HG03196 (cell line): ENCODE data around the gene SAMD4B.
A peak's percentile ranks its signal among the peaks of the same experiment; 100 is the strongest.
"Not testable (repeated sequence)": the region's sequence is repeated elsewhere in the genome, so short reads cannot be mapped to it uniquely, and the experiment has no call there.

ENCODE experiments used
- ATAC-seq: cut with Tn5 transposase; IDR thresholded peaks from one replicate; pipeline ENCODE4 v1.9.1; 2021; ENCODE audit not compliant: unreplicated experiment

SAMD4B gene, protein sequence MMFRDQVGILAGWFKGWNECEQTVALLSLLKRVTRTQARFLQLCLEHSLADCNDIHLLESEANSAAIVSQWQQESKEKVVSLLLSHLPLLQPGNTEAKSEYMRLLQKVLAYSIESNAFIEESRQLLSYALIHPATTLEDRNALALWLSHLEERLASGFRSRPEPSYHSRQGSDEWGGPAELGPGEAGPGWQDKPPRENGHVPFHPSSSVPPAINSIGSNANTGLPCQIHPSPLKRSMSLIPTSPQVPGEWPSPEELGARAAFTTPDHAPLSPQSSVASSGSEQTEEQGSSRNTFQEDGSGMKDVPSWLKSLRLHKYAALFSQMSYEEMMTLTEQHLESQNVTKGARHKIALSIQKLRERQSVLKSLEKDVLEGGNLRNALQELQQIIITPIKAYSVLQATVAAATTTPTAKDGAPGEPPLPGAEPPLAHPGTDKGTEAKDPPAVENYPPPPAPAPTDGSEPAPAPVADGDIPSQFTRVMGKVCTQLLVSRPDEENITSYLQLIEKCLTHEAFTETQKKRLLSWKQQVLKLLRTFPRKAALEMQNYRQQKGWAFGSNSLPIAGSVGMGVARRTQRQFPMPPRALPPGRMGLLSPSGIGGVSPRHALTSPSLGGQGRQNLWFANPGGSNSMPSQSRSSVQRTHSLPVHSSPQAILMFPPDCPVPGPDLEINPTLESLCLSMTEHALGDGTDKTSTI

DNA sequence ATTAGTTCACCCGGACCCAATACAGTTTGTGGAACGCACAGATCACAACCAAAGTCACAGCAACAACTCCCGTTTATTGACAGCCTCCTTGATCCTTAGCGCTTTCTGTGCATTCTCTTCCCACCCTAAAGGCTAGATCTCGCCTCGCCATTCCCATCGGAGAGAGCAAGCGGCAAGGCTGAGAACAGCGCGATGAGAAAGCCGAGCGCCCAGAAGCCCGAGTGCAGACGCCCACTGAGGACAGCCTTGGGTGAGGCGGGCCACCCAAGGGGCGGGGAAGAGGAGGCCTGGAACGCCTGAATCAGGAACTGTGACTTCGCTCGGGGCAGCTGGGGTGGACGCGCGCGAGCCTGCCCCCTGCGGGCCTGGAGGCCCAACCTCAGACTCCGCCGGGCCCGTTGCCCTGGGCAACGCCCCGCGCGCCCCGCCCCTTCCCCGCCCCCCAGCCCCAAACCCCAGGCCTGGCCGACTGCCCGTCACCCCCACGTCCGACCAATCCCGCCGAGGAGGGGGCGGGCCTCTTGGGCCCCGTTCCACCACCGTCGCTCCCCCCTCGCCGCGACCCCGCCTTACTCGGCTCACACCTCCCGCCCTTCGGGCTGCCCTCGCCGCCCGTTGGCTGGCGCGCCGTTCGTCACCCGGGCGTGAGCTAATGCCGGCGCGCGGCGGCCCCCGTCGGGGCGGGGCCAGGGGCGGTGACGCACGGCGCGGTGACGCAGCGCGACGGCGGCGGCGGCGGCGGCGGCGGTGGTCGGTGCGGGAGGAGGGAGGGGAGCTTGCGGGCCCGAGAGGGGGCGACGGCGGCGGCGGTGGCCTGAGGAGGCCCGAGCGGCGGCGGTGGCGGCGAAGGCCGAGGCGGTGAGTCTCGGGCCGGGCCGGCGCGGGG is at the start of gene SAMD4B:
TSS of gene SAMD4B (plus strand) at position 703 of the 886 bp plus-strand sequence. CDS start 14,473 bp downstream, outside the sequence.
- ATAC-seq = peak; percentile 88

DNA sequence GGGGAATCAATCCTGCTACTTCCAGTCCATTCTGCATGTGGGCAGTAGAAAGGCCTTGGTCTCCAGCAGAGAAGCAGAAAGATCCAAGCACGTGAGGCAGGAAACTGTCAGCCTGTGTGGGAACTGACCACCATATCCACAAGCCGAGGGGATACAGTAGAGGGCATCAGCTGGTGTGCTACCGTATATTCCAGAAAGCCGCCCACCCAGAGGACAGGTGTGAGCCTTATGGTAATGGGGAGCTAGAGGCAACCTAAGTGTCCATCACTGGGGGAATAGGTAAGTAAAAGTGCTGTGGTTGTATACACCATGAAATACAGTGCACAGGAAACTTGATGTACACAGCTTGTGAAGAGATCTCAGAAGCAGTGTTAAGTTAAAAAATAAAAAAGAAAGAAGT is 48.8 kb upstream of the SAMD4B start:
- no peak for ATAC-seq

DNA sequence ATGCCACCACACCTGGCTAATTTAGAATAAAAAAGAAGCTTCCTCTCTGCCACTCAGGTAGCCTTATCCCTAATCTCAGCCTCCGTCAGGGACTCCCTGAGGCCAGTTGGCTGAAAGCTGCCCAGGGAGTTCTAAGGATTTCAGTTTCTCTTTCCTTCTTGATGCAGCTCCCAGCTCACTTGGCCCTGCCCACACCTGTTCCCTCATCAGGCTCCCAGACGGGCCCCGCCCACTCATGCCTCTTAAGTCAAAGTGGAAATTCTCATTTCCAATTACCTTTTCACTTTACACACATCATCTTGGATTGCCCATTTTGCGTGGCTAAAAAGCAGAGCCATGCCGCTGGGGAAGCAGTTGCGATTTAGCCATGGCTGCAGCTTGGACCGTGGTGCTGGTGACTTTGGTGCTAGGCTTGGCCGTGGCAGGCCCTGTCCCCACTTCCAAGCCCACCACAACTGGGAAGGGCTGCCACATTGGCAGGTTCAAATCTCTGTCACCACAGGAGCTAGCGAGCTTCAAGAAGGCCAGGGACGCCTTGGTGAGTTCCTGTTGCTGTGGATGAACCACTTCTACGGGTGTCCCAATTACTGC is 46.1 kb upstream of the SAMD4B start, which contains the start of gene IFNL1:
TSS of gene IFNL1 (plus strand) at position 353 of the 591 bp plus-strand sequence. CDS start at position 368, 15 bp downstream.
- no peak for ATAC-seq

DNA sequence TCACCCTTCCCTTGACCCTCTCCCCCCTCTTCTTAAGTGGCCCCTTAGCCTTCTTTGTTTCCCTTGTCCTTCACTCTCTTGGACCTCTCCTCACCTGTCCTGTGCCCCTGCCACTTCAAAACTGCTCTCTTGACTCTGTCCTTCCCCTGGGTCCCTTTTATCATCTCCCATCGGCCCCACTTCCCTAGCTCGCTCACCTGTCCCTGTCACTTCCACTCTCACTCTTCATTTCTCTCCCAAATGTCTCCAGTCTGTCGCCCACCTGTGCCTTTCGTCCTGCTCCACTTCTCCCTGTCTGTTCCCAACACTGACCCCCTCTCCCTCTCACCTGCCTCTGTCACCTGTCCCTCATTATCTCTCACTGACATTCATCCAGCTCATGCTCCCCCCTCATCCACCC is 45.3 kb upstream of the SAMD4B start:
- ATAC-seq = no peak

DNA sequence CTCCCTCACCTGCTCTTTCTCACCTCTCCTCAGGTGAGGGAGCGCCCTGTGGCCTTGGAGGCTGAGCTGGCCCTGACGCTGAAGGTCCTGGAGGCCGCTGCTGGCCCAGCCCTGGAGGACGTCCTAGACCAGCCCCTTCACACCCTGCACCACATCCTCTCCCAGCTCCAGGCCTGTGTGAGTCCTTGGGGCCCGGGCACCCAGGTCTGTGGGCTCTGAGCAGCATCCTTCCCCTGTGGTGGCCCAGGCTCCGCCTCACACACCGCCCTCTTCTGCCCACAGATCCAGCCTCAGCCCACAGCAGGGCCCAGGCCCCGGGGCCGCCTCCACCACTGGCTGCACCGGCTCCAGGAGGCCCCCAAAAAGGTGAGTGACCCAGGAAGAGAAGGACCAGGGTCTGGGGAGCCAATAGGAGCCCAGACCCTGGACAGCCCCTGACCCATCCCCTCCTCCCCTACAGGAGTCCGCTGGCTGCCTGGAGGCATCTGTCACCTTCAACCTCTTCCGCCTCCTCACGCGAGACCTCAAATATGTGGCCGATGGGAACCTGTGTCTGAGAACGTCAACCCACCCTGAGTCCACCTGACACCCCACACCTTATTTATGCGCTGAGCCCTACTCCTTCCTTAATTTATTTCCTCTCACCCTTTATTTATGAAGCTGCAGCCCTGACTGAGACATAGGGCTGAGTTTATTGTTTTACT is 44.1 kb upstream of the SAMD4B start:
- no peak for ATAC-seq

DNA sequence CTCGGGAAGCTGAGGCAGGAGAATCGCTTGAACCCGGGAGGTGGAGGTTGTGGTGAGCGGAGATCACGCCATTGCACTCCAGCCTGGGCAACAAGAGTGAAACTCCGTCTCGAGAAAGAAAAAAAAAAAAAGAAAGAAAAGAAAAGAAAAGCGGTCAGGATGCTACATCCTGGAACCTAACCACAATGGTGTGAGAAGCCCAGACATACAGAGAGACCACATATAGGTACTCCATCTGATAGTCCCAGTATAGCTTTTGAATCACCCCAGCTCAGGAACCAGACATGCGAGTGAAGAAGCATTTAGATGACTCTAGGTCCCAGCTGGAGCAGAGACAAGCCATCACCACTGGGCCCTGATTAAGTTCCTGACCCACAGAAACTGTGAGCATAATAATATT is 42.8 kb upstream of the SAMD4B start:
- ATAC-seq = no peak

DNA sequence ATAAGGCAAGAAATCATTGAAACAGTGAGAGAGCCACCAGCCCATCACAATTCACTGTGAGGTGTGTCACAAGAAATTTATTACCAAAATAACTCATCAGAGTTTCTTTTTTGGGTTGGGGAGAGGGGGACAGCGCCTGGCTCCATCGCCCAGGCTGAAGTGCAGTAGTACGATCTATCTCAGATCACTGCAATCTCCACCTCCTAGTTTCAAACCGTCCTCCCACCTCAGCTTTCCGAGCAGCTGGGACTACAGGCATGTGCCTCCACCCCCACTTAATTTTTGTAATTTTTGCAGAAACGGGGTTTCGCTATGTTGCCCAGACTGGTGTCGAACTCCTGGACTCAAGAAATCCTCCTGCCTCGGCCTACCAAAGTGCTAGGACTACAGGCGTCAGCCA is 42.4 kb upstream of the SAMD4B start:
- no peak for ATAC-seq

DNA sequence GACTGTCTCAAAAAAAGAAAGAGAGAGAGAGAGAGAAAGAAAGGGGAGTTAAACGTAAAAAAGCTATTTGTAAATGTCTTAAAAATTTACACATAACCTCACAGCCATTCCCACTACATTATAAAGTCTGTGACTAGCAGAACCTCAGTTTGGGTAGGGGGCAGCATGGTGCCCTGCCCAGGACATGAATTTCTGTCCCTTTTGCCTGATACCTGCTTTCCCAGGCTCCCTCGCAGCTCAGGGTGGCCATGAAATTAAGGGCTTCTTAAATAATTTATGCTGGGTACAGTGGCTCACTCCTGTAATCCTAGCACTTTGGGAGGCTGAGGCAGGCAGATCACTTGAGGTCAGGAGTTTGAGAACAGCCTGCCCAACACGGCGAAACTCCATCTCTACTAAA is 41.2 kb upstream of the SAMD4B start:
- no peak for ATAC-seq

DNA sequence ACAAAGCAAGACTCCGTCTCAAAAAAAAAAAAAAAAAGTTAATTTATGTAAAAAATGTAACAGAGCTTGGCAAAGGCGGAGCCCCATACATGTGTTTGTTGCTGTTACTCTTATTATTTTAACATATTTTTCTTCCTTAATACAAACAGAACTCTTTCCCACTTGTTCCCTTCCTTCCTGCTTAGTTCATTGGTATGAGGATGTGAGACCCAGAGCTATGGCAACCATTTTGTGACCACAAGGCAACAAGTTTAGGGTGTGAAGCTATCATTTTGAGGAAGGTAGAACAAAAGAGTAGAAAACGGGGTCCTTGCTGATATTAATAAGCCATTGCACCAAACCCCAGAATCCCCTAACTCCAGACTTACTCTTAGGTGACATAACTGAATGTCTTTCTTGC is 40.7 kb upstream of the SAMD4B start:
- no peak for ATAC-seq

DNA sequence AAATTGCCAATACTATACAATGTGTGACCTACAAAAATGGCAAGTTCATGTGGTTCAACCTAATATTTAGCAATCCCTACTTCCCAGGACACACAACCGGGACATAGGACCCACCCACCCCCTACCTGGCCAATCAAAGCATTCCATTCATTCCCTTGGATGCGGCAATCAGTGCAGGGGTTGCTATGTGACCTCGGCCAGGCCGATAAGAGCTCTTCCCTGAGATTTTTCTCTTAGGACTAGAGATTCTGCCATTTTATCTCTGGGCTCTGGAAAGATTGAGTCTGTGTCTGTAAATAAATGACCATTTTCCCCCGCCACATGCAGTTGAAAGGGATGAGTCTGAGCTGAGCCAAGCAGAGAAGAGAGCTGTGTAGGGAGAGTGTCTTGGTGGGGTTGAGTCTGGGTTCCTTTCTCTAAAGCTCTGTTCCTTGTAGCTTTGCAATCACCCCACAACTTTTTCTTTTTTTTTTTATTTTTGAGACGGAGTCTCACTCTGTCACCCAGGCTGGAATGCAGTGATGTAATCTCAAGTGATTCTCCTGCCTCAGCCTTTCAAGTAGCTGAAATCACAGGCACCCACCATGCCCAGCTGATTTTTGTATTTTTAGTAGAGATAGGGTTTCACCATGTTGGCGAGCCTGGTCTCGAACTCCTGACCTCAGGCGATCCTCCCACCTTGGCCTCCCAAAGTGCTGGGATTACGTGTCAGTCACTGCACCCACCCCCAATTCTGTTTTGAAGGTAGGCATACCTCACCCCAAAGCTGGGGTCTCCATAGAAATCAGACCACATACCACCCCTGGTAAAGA is 38.6 kb upstream of the SAMD4B start:
- no peak for ATAC-seq

DNA sequence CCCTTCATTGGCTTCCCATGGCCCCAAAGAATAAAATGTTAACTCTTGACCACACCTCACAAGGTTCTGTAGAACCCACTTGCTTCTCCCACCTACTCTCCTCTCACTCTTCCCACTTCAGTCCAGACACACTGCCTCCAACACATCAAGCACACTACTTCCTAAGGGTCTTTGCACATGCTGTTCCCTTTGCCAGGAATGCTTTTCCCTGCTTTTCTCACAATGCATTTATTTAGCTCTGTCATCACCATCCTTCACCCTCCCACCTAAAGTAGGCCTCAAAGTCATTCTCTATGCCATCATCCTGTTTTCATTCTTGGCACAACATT is 38.1 kb upstream of the SAMD4B start:
- no peak for ATAC-seq

DNA sequence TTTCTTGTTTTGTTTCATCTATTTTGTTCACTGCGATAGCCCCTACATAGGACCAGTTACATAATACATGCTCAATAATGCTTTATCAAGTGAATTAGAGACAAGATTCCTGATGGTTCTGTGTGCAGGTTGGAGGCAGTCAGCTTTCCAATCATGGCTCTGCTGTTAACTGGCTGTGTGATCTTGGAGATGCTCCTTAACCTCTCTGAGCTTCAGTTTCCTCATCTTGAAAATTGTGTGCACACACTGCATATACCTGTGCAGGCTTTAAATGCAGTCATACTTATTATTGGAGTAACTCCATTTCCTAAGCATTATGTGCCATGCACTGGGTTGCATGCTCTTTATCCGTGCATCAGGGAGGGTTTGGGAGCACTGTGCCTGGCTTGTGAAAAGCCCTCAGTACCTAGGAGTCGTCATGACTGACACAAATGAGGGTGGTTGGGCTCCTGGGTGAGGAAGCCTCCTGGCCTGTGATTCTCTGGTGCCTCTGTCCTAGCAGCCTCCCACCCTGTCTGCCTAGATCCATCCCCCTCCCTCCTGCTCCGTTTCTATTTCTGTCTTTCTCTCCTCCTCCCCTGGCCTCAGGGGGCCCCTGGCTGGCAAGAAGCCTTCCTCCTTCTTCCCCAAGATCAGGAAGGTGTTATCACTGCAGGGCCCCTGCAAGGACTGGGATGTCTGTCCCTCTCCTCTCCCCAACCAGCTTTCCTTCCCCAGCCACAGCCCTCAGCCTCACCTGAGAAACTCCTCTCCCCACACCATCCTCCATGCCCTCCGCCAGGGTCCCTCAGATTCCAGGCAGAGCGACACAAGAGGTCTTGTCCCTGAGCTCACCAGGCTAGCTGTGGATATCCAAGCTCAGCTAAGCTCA is 37.3 kb upstream of the SAMD4B start:
- no peak for ATAC-seq

DNA sequence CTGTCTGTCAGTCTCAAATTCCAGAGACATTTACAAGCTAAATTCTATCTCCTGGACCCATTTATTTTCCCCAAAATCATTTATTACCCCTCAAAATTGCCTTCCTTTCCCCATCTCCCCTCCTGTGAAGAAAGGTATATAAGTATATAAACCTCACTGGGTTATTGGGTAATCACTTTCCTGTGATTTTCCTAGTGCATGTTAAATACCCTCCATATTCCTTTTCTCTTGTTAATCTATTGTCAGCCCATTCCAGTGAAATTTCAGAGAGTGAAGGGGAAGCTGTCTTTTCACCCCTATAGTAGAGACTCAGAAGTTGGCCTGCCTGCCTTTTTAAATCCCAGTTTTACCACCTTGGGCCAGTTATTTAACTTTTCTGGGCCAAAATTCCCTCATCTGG is 36.1 kb upstream of the SAMD4B start:
- no peak for ATAC-seq

DNA sequence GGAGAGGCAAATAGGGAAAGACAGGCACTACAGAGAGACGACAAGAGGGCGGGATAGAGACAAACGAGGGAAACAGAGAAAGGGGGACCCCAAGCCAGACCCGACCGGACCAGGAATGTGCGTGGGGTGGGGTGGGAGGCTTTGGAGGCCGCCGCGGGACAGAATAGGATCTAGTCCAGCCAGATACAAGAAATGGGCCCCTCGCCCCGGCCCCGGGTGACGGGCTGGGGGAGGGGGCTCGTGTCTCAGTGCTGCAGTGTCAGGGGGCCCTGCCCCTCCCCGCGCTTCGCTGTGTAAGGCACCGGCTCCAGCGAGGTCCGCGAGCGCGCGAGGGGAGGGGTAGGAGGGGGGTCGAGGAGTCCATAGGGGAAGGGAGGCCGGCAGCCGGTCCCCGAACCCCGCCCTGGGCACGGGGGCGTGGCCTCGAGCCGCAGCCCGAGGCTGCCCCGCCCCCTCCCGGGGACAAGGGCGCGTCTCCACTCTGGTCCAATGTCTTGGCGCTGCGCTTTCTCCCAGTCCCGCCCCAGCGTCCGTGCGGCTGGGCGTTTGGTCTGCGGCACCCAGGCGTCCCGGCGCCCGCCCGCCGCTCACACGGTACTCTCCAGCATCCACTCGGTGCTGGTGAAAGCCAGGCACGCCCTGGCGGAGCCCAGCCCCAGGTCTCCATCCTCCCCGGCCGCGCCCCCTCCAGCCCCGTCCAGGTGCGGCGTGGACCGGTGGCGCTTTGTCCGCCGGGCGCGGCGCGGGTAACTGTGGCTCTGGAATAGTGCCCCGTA is 35.0 kb upstream of the SAMD4B start:
- ATAC-seq = no peak

DNA sequence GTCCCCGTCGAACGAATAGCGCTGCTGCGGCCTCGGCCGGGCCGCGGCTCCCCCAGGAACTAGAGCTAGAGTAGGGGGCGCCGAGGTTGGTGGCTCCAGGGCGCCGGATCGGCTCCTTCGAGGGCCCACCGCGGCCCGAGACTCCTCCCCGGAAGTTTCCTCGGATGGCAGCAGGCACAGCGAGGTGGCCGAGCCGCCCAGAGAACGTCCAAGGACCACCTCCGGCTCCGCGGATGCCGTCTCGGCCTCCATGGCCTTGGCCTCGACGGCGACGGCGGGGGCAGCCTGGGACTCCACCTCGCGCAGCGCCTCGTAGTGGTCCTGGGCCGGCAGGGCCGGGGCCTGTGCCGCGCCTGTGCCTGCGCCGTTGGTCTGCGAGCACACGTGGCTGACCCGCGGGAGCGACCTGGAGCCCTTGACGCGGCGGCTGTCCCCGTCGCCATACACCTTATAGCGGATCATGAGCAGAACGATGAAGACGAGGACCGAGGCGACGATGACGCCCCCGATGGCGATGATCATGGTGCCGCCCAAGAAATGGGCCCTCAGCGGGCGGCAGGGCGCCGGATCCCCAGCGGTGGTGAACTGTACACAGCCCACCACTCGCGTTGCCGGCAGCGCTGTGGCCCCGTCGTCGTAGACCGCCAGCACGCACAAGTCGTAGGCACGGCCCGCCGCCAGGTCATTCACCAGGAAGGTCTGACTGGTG is 34.2 kb upstream of the SAMD4B start:
- ATAC-seq = no peak

DNA sequence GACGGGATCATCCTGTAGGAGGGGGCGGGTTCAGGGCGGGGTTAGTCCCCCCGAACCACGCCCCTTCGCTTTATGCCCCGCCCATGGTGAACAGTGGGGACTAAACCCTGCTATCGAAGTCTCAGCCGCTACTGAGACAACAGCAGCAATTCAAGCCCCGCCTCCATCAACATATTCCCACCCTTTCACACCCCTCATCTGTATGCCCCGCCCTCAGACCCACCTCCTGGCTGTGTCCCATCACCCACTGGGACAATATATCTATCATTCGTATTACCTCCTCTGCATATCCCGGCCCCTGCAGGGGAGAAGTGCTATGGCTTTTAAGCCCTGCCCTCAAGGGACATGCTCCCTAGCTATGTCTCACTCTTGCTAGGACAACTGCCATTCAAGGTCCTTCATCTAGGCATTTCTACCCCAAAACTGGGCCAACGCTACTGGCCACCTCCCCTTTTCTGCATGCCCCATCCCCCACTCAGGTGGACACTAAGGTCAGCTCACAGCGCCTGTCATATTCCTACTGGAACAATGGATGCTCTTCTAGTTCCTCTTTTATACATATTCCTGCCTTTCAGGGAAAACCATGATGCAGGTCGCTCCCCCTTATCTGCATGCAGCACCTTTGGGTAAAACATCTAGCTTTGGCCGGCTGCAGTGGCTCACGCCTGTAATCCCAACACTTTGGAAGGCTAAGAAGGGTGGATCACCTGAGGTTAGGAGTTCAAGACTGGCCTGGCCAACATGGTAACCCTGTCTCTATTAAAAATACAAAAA is 33.5 kb upstream of the SAMD4B start:
- ATAC-seq = no peak

DNA sequence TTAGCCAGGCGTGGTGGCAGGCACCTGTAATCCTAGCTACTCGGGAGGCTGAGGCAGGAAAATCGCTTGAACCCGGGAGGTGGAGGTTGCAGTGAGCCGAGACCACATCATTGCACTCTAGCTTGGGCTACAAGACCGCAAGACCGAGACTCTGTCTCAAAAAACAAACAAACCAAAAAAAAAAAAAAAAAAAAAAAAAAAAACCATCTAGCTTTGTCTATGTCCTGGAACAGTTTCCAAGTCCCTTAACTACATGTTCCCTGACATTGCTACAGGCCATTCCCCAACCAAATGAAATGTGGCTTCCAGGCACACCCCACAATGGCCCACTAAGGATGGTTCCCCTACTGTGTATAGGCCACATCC is 32.9 kb upstream of the SAMD4B start:
- not testable (repeated sequence) for ATAC-seq
